PFSK-1 (cell line): ENCODE data around the gene GP2.

Source experiments
- FOXP2 ChIP-seq: optimal IDR thresholded peaks from 2 replicates; pipeline ENCODE3; 2011; ENCODE audit warnings: borderline replicate concordance, control low read depth, inconsistent platforms; ENCODE audit not compliant: insufficient read depth; ENCODE audit errors: extremely low read length, extremely low read depth
- POLR2AphosphoS5 ChIP-seq: IDR thresholded peaks from 2 replicates; pipeline ENCODE4 v1.6.1; 2012; ENCODE audit warnings: low read depth, mild to moderate bottlenecking, control low read depth, low read length, moderate library complexity
- REST ChIP-seq, 2 experiments: IDR thresholded peaks; 2 replicates each; pipeline versions ENCODE4 v1.6.1 to v1.8.0; 2011 to 2012; ENCODE audit warnings: low read depth in 2 of 2, low read length in 2 of 2, control low read depth in 1 of 2, inconsistent platforms in 1 of 2, mild to moderate bottlenecking in 1 of 2, moderate library complexity in 1 of 2; ENCODE audit not compliant: insufficient read depth in 1 of 2
- SIN3A ChIP-seq: IDR thresholded peaks from 2 replicates; pipeline ENCODE4 v1.6.1; 2012; ENCODE audit warnings: mild to moderate bottlenecking, low read length, moderate library complexity, borderline replicate concordance; ENCODE audit not compliant: insufficient read depth
- TAF1 ChIP-seq: IDR thresholded peaks from 2 replicates; pipeline ENCODE4 v1.6.1; 2012; ENCODE audit warnings: low read length, control low read depth, borderline replicate concordance; ENCODE audit not compliant: insufficient read depth

GP2 gene

GRCh38 chr16:20291208-20292206, 35.8 kb downstream of the GP2 start:
- TF ChIP-seq REST (IDR thresholded peaks at IDR 0.05; ENCODE audit: insufficient read depth in 1 of 2, low read depth in 2 of 2, low read length in 2 of 2), result no peak
- no peak for TF ChIP-seq FOXP2
- no peak for TF ChIP-seq POLR2AphosphoS5
- no peak for TF ChIP-seq TAF1
- no peak for TF ChIP-seq SIN3A

GRCh38 chr16:20289571-20289970, 37.7 kb downstream of the GP2 start:
- TF ChIP-seq FOXP2 (no peak), REST (IDR thresholded peaks at IDR 0.05; ENCODE audit: insufficient read depth in 1 of 2, low read depth in 2 of 2, low read length in 2 of 2) (no peak), SIN3A (no peak), POLR2AphosphoS5 (no peak), TAF1 (no peak)

GRCh38 chr16:20285993-20286499, 41.3 kb downstream of the GP2 start:
- TF ChIP-seq TAF1 (no peak), FOXP2 (no peak), REST (IDR thresholded peaks at IDR 0.05; ENCODE audit: insufficient read depth in 1 of 2, low read depth in 2 of 2, low read length in 2 of 2) (no peak), SIN3A (no peak), POLR2AphosphoS5 (no peak)

- TF ChIP-seq REST (IDR thresholded peaks at IDR 0.05; ENCODE audit: insufficient read depth in 1 of 2, low read depth in 2 of 2, low read length in 2 of 2) (no peak), POLR2AphosphoS5 (no peak), TAF1 (no peak), SIN3A (no peak), FOXP2 (no peak)
Measured at GRCh38 chr16:20280259-20280658, 47.1 kb downstream of the GP2 start.

- TF ChIP-seq SIN3A, result no peak
- TF ChIP-seq REST (IDR thresholded peaks at IDR 0.05; ENCODE audit: insufficient read depth in 1 of 2, low read depth in 2 of 2, low read length in 2 of 2), result peak in 1 of 2 experiments; percentile 89; a peak in 2 of 4 replicates
Measured at GRCh38 chr16:20271893-20272292, 55.4 kb downstream of the GP2 start.
